Keratinocyte (primary cell): ENCODE data around the gene RNLS. TPM values are rescaled to one million over a fixed set of nuclear protein-coding genes. Genes with fewer than 3 reads are reported as not detected.
"Not testable (repeated sequence)": the region's sequence is repeated elsewhere in the genome, so short reads cannot be mapped to it uniquely, and the experiment has no call there.

Source experiments
- DNase-seq: peaks from one replicate; pipeline ENCODE4 v3.0.0-alpha.2; 2011; ENCODE audit warnings: low read depth, missing footprints, low spot score
- FAIRE-seq: peaks from 2 replicates; lab custom pipeline; 2011; peaks lifted over from hg19 to GRCh38; lab: Jason Lieb, UNC
- H2AFZ ChIP-seq: 2 replicates; pipeline ENCODE4 v1.6.0; 2012; ENCODE audit warnings: low read length, control low read depth, inconsistent platforms; ENCODE audit not compliant: control insufficient read depth
- H3K27ac ChIP-seq: 2 replicates; pipeline ENCODE4 v1.5.1; 2011; ENCODE audit warnings: low read length; ENCODE audit not compliant: control insufficient read depth, insufficient read depth
- H3K27me3 ChIP-seq: 3 replicates; pipeline ENCODE4 v1.6.0; 2011; ENCODE audit warnings: low read length; ENCODE audit not compliant: control insufficient read depth, insufficient read depth; ENCODE audit errors: extremely low read depth
- H3K36me3 ChIP-seq, 2 experiments: 2 replicates in 1 of 2; 3 replicates in 1 of 2; pipeline ENCODE4 v1.5.1; 2011; ENCODE audit warnings: low read length in 2 of 2, mild to moderate bottlenecking in 1 of 2; ENCODE audit not compliant: control insufficient read depth in 2 of 2, insufficient read depth in 2 of 2; ENCODE audit errors: extremely low read depth in 1 of 2
- H3K4me1 ChIP-seq: 3 replicates; pipeline ENCODE4 v1.5.1; 2011; ENCODE audit warnings: low read length; ENCODE audit not compliant: control insufficient read depth, insufficient read depth; ENCODE audit errors: extremely low read depth
- H3K4me2 ChIP-seq: 3 replicates; pipeline ENCODE4 v1.6.0; 2011; ENCODE audit warnings: low read depth, low read length; ENCODE audit not compliant: control insufficient read depth, insufficient read depth; ENCODE audit errors: extremely low read depth
- H3K4me3 ChIP-seq, 3 experiments: fragments of 200-600 bp in 1 of 3; sonication (generic) in 1 of 3; 2 replicates in 2 of 3; 3 replicates in 1 of 3; pipeline ENCODE4 v1.5.1; 2011 to 2016; ENCODE audit warnings: low read length in 3 of 3, mild to moderate bottlenecking in 3 of 3, control low read depth in 2 of 3, inconsistent platforms in 1 of 3, low read depth in 1 of 3, mixed read lengths in 1 of 3, mixed run types in 1 of 3, moderate library complexity in 1 of 3; ENCODE audit not compliant: control insufficient read depth in 2 of 3, insufficient read depth in 2 of 3; ENCODE audit errors: extremely low read depth in 1 of 3
- H3K79me2 ChIP-seq: 2 replicates; pipeline ENCODE4 v1.6.0; 2012; ENCODE audit warnings: low read length; ENCODE audit not compliant: control insufficient read depth, insufficient read depth
- H3K9ac ChIP-seq: 3 replicates; pipeline ENCODE4 v1.6.0; 2011; ENCODE audit warnings: low read length; ENCODE audit not compliant: control insufficient read depth, insufficient read depth; ENCODE audit errors: extremely low read depth
- H3K9me1 ChIP-seq: 3 replicates; pipeline ENCODE4 v1.6.0; 2011; ENCODE audit warnings: low read length; ENCODE audit not compliant: control insufficient read depth, insufficient read depth; ENCODE audit errors: extremely low read depth
- H3K9me3 ChIP-seq: 2 replicates; pipeline ENCODE4 v1.5.1; 2012; ENCODE audit warnings: low read depth, low read length; ENCODE audit not compliant: control insufficient read depth
- H4K20me1 ChIP-seq: 3 replicates; pipeline ENCODE4 v1.6.0; 2011; ENCODE audit warnings: low read length; ENCODE audit not compliant: control insufficient read depth, insufficient read depth; ENCODE audit errors: extremely low read depth
- CTCF ChIP-seq, 3 experiments: IDR thresholded peaks in 1 of 3; conservative IDR thresholded peaks in 1 of 3; optimal IDR thresholded peaks in 1 of 3; 2 replicates in 2 of 3; 3 replicates in 1 of 3; pipeline versions ENCODE3 to v1.5.1; 2011; ENCODE audit warnings: low read length in 3 of 3, mild to moderate bottlenecking in 3 of 3, moderate library complexity in 2 of 3, control low read depth in 1 of 3, inconsistent platforms in 1 of 3; ENCODE audit not compliant: insufficient read depth in 2 of 3; ENCODE audit errors: extremely low read depth in 1 of 3
- EZH2 ChIP-seq: IDR thresholded peaks from one replicate; pipeline ENCODE4 v1.6.1; 2012; ENCODE audit warnings: inconsistent platforms, mild to moderate bottlenecking, low read length, moderate library complexity
- dilution Hi-C: fragments of 300-500 bp; cut with MboI; formaldehyde crosslinking; loops from one replicate; pipeline ENCODE4 v1.7.0; 2020; ENCODE audit warnings: low sequenced_read_pairs; ENCODE audit not compliant: extremely low pct_ligation_motif_present
- polyA plus RNA-seq, 5 experiments: library from polyadenylated mRNA; depleted of rRNA in 3 of 5; stranded (reverse) in 3 of 5; stranded (forward) in 1 of 5; unstranded in 1 of 5; fragments of >200 nt; gene quantifications; 1 replicate in 1 of 5; 2 replicates in 3 of 5; 3 replicates in 1 of 5; pipeline versions ENCODE4 v1.2.1 to v1.2.3, GENCODE V29; 2011 to 2012; ENCODE audit warnings: missing spikeins in 2 of 5, low read depth in 1 of 5, low replicate concordance in 1 of 5

The RNLS gene
- polyA plus RNA-seq, 1 donor (not counting 4 experiments of a cell fraction or from before 2014, with no cell fraction given): 6.8 TPM

- no peaks in the 10 kb centered on the region for H3K4me1 ChIP-seq
- TF ChIP-seq CTCF (optimal IDR thresholded peaks at IDR 0.05 in 1 of 3, IDR thresholded peaks at IDR 0.05 in 1 of 3, conservative IDR thresholded peaks at IDR 0.05 in 1 of 3; ENCODE audit: extremely low read depth in 1 of 3, insufficient read depth in 2 of 3, low read length in 3 of 3): no peak
- no peak for TF ChIP-seq EZH2
- no peak overlapping the region for H3K4me3 ChIP-seq
- H3K27ac ChIP-seq: no peak overlapping the region
- no peak overlapping the region for H3K9ac ChIP-seq
- H4K20me1 ChIP-seq: no peaks in the 10 kb centered on the region
- no peak overlapping the region for H3K4me2 ChIP-seq
- H3K36me3 ChIP-seq: no peaks in the 10 kb centered on the region
- H3K27me3 ChIP-seq: no peaks in the 10 kb centered on the region
- dilution Hi-C loops: no loop called here
- no peaks in the 10 kb centered on the region for H3K79me2 ChIP-seq
- no peaks in the 10 kb centered on the region for H3K9me3 ChIP-seq
- H2AFZ ChIP-seq: no peak overlapping the region
- H3K9me1 ChIP-seq: no peaks in the 10 kb centered on the region
- DNase-seq (no peak), FAIRE-seq (no peak)
Observed at GRCh38 chr10:88361494-88361893, 221.6 kb downstream of the RNLS start.

- H3K36me3 ChIP-seq, H3K4me2 ChIP-seq, H3K4me1 ChIP-seq, H3K9me1 ChIP-seq, dilution Hi-C loops, FAIRE-seq, H3K4me3 ChIP-seq, DNase-seq, H3K9me3 ChIP-seq, H3K9ac ChIP-seq, H3K79me2 ChIP-seq, H4K20me1 ChIP-seq, H3K27me3 ChIP-seq, H2AFZ ChIP-seq, H3K27ac ChIP-seq: not testable (repeated sequence)
Observed at GRCh38 chr10:88355750-88356149, 227.4 kb downstream of the RNLS start.

DNA sequence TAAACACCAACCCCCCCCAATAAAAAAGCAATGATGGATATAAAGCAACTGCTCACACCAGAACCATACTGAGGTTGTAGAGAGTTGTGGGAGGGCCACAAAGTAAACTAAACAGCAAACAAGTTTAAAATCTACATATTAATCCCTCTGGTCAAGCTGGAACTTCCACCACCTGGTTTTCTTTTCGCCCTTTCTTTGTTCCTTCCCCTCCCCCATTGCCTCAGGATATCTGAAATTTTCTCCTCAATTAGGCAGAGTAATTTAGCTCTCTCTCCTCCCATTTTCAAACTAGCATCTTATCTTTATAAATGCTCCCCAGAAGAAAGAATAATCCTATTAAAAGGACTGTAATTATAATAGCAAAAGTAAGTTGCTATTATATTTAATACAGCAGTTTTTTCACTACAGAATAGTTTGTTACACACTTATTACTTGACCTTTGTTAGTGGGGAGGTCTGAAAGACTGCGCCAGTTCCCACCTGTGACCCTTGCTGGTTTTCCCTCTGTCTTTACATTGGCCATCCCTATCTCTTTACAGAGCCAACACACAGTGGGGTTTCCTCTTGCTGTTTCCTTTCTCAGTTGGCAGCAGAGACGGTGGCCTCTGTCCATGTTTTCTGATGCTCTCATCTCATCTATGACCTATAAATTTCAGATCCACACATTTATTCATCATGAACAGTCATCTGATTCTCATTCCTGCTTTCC is 235.4 kb downstream of the RNLS start:
- no peak overlapping the region for H2AFZ ChIP-seq
- FAIRE-seq: no peak

More for the DNA sequence above, 235.4 kb downstream of the RNLS start:
- Histone ChIP-seq H3K27me3 (no peaks in the 10 kb centered on the region), H3K4me1 (no peaks in the 10 kb centered on the region), H3K4me2 (no peak overlapping the region), H3K27ac (no peak overlapping the region), H3K36me3 (no peaks in the 10 kb centered on the region), H3K9ac (no peak overlapping the region), H3K9me3 (no peaks in the 10 kb centered on the region), H3K79me2 (no peaks in the 10 kb centered on the region), H3K4me3 (no peak overlapping the region), H4K20me1 (no peaks in the 10 kb centered on the region), H3K9me1 (no peaks in the 10 kb centered on the region)
- dilution Hi-C loops: no loop called here
- no peak for DNase-seq
- TF ChIP-seq EZH2 (no peak), CTCF (optimal IDR thresholded peaks at IDR 0.05 in 1 of 3, IDR thresholded peaks at IDR 0.05 in 1 of 3, conservative IDR thresholded peaks at IDR 0.05 in 1 of 3; ENCODE audit: extremely low read depth in 1 of 3, insufficient read depth in 2 of 3, low read length in 3 of 3) (no peak)
